Endodermal cell (in vitro differentiated cells): ENCODE measurements around the gene MYL6. TPM values are rescaled to one million over a fixed set of nuclear protein-coding genes. Genes with fewer than 3 reads are reported as not detected.

Experiments used
- DNase-seq: peaks from one replicate; pipeline ENCODE4 v3.0.0-alpha.2; 2017
- H3K27ac ChIP-seq: 2 replicates; pipeline ENCODE4 v1.5.1; 2013; ENCODE audit warnings: mild to moderate bottlenecking, low read depth, low read length, moderate library complexity
- H3K27me3 ChIP-seq: 2 replicates; pipeline ENCODE4 v1.6.1; 2013; ENCODE audit warnings: mild to moderate bottlenecking, low read length, moderate library complexity; ENCODE audit not compliant: insufficient read depth, control insufficient read depth, poor library complexity, severe bottlenecking
- H3K36me3 ChIP-seq: 2 replicates; pipeline ENCODE4 v1.7.0; 2013; ENCODE audit warnings: mild to moderate bottlenecking, low read length, moderate library complexity; ENCODE audit not compliant: control insufficient read depth, insufficient read depth
- H3K4me1 ChIP-seq: one replicate; pipeline ENCODE4 v1.7.0; 2013; ENCODE audit warnings: low read length; ENCODE audit not compliant: control insufficient read depth, insufficient read depth
- H3K4me3 ChIP-seq: 2 replicates; pipeline ENCODE4 v1.5.1; 2013; ENCODE audit warnings: mild to moderate bottlenecking, low read length, moderate library complexity
- H3K9ac ChIP-seq: 2 replicates; pipeline ENCODE4 v1.6.1; 2013; ENCODE audit warnings: mild to moderate bottlenecking, low read length, moderate library complexity; ENCODE audit not compliant: poor library complexity, severe bottlenecking; ENCODE audit errors: extremely low read depth
- H3K9me3 ChIP-seq: 2 replicates; pipeline ENCODE4 v1.6.1; 2013; ENCODE audit warnings: mild to moderate bottlenecking, low read length, moderate library complexity; ENCODE audit not compliant: control insufficient read depth
- H3K27ac Mint-ChIP-seq: 2 replicates; pipeline ENCODE4 v1.8.0; 2020; ENCODE audit warnings: mixed read lengths
- H3K27me3 Mint-ChIP-seq: 2 replicates; pipeline ENCODE4 v1.8.0; 2021; ENCODE audit warnings: mild to moderate bottlenecking, mixed read lengths; ENCODE audit not compliant: insufficient read depth
- H3K36me3 Mint-ChIP-seq: 2 replicates; pipeline ENCODE4 v1.8.0; 2020; ENCODE audit warnings: low read depth, mixed read lengths
- H3K4me1 Mint-ChIP-seq: 2 replicates; pipeline ENCODE4 v1.8.0; 2020; ENCODE audit warnings: mixed read lengths
- H3K4me3 Mint-ChIP-seq: 2 replicates; pipeline ENCODE4 v1.8.0; 2020; ENCODE audit warnings: mild to moderate bottlenecking, moderate library complexity, mixed read lengths
- H3K9me3 Mint-ChIP-seq: 2 replicates; pipeline ENCODE4 v1.8.0; 2020; ENCODE audit warnings: mild to moderate bottlenecking, mixed read lengths
- CTCF ChIP-seq: fragments of 200-600 bp; sonication (generic); conservative IDR thresholded peaks from 2 replicates; pipeline ENCODE4 v1.5.0; 2021; ENCODE audit warnings: antibody characterized with exemption, mild to moderate bottlenecking
- WGBS, 2 experiments: methylation state at CpG; one replicate each; pipeline versions ENCODE4 v1.1.5 to v1.1.7; 2013; ENCODE audit warnings: missing lambda C conversion rate in 2 of 2, mixed read lengths in 1 of 2; ENCODE audit not compliant: insufficient coverage in 1 of 2, insufficient read length in 1 of 2; 5-methylcytosine and 5-hydroxymethylcytosine counted together
- total RNA-seq, 2 donors: library from RNA; stranded (reverse); fragmentation: NEBNext Ultra II Directional in 1 of 2; extraction: Animal tissue kit (Norgen Biotek cat#: 25700) in 1 of 2; gene quantifications; 2 replicates in 1 of 2; 3 replicates in 1 of 2; pipeline ENCODE4 v1.2.1, GENCODE V29; 2021

MYL6 gene
- total RNA-seq, 2 donors from 2014 or later = 1,640 to 1,647 TPM

- Mint-ChIP-seq H3K4me1 (peaks cover 25% of the 10 kb centered on the region), H3K27ac (no peak overlapping the region), H3K9me3 (no peaks in the 10 kb centered on the region), H3K27me3 (no peaks in the 10 kb centered on the region), H3K36me3 (peaks cover 30% of the 10 kb centered on the region), H3K4me3 (no peak overlapping the region)
- Histone ChIP-seq H3K9ac (no peak overlapping the region), H3K27ac (no peak overlapping the region), H3K27me3 (no peaks in the 10 kb centered on the region), H3K4me1 (peaks cover 5% of the 10 kb centered on the region), H3K36me3 (peaks cover 20% of the 10 kb centered on the region), H3K9me3 (no peaks in the 10 kb centered on the region), H3K4me3 (no peak overlapping the region)
- no peak for DNase-seq
- TF ChIP-seq CTCF = no peak
- WGBS, 2 experiments = 96 to 97% methylated on average over 12 to 17 of the region's 17 CpGs
These were observed 37.9 kb upstream of the MYL6 start for GRCh38 chr12:56120158-56120846.

GRCh38 chr12:56121204-56121870 is 36.8 kb upstream of the MYL6 start:
- H3K9me3 Mint-ChIP-seq = no peaks in the 10 kb centered on the region
- H3K36me3 ChIP-seq = peaks cover 20% of the 10 kb centered on the region
- no peak for TF ChIP-seq CTCF
- H3K4me3 Mint-ChIP-seq = no peak overlapping the region
- H3K4me3 ChIP-seq = no peak overlapping the region
- H3K9me3 ChIP-seq = no peaks in the 10 kb centered on the region
- H3K27ac ChIP-seq = no peak overlapping the region
- no peaks in the 10 kb centered on the region for H3K27me3 ChIP-seq
- H3K4me1 Mint-ChIP-seq = peaks cover 24% of the 10 kb centered on the region
- no peak overlapping the region for H3K9ac ChIP-seq
- peaks cover 30% of the 10 kb centered on the region for H3K36me3 Mint-ChIP-seq
- H3K27ac Mint-ChIP-seq = peak overlapping the region; percentile 48
- H3K4me1 ChIP-seq = peaks cover 6% of the 10 kb centered on the region
- WGBS, 2 experiments = 91 to 96% methylated on average over 7 to 11 of the region's 11 CpGs
- H3K27me3 Mint-ChIP-seq = no peaks in the 10 kb centered on the region
- no peak for DNase-seq

GRCh38 chr12:56122637-56123036 is 35.5 kb upstream of the MYL6 start:
- H3K27ac ChIP-seq = no peak overlapping the region
- 94 to 100% methylated on average over 1 to 2 of the region's 2 CpGs for WGBS, 2 experiments
- H3K27ac Mint-ChIP-seq = no peak overlapping the region
- H3K36me3 Mint-ChIP-seq = peaks cover 18% of the 10 kb centered on the region
- H3K27me3 ChIP-seq = no peaks in the 10 kb centered on the region
- no peak overlapping the region for H3K4me3 ChIP-seq
- no peak for DNase-seq
- peaks cover 35% of the 10 kb centered on the region for H3K4me1 Mint-ChIP-seq
- TF ChIP-seq CTCF = no peak
- H3K9me3 Mint-ChIP-seq = no peaks in the 10 kb centered on the region
- peaks cover 10% of the 10 kb centered on the region for H3K4me1 ChIP-seq
- H3K4me3 Mint-ChIP-seq = no peak overlapping the region
- H3K9me3 ChIP-seq = no peaks in the 10 kb centered on the region
- H3K27me3 Mint-ChIP-seq = no peaks in the 10 kb centered on the region
- no peak overlapping the region for H3K9ac ChIP-seq
- H3K36me3 ChIP-seq = peaks cover 13% of the 10 kb centered on the region
